ENCODE results near the gene SCT.

The SCT gene

GRCh38 chr11:589798-590197 lies 37.2 kb downstream of the SCT start:
- in situ Hi-C loops (cut with MboI; ENCODE audit: low sequenced_read_pairs), result no loop called here

- in situ Hi-C loops (cut with MboI; ENCODE audit: low sequenced_read_pairs), result no loop called here
These were observed 39.0 kb downstream of the SCT start for GRCh38 chr11:587978-588380.

- in situ Hi-C loops (cut with MboI; ENCODE audit: low sequenced_read_pairs), result no loop called here
These were observed 39.4 kb downstream of the SCT start for GRCh38 chr11:587546-587945.

GRCh38 chr11:586376-587316 lies 40.3 kb downstream of the SCT start:
- in situ Hi-C loops (cut with MboI; ENCODE audit: low sequenced_read_pairs), result no loop called here

- in situ Hi-C loops (cut with MboI; ENCODE audit: low sequenced_read_pairs), result no loop called here
These were observed 42.7 kb downstream of the SCT start for GRCh38 chr11:584287-584686.

- in situ Hi-C loops (cut with MboI; ENCODE audit: low sequenced_read_pairs), result no loop called here
These were observed 45.2 kb downstream of the SCT start for GRCh38 chr11:581752-582151.

- in situ Hi-C loops (cut with MboI; ENCODE audit: low sequenced_read_pairs), result no loop called here
These were observed 45.6 kb downstream of the SCT start for GRCh38 chr11:581342-581741.

- in situ Hi-C loops (cut with MboI; ENCODE audit: low sequenced_read_pairs), result no loop called here
These were observed 47.0 kb downstream of the SCT start for GRCh38 chr11:579830-580601.

GRCh38 chr11:578276-579035 lies 48.5 kb downstream of the SCT start:
- in situ Hi-C loops (cut with MboI; ENCODE audit: low sequenced_read_pairs), result no loop called here

- in situ Hi-C loops (cut with MboI; ENCODE audit: low sequenced_read_pairs), result no loop called here
These were observed 49.4 kb downstream of the SCT start for GRCh38 chr11:577611-577894.

GRCh38 chr11:576811-577610 lies 50.0 kb downstream of the SCT start:
- in situ Hi-C loops (cut with MboI; ENCODE audit: low sequenced_read_pairs), result no loop called here
